Uterus (tissue), 4 donors: ENCODE data around the gene NR1D2. TPM values are rescaled to one million over a fixed set of nuclear protein-coding genes. Genes with fewer than 3 reads are reported as not detected.

Experiments used
- DNase-seq, 2 donors: peaks; one replicate each; pipeline ENCODE4 v3.0.0-alpha.2; 2019 to 2020
- H3K27ac ChIP-seq, 2 donors: fragments of 200-600 bp; sonication (generic); 1 replicate in 1 of 2; 2 replicates in 1 of 2; pipeline ENCODE4 v1.5.1; 2016 to 2018
- H3K27me3 ChIP-seq, 2 donors: fragments of 200-600 bp; sonication (generic); one replicate each; pipeline ENCODE4 v1.5.1; 2018 to 2019; ENCODE audit warnings: control low read depth in 1 of 2
- H3K36me3 ChIP-seq, 2 donors: fragments of 200-600 bp; sonication (generic); one replicate each; pipeline ENCODE4 v1.5.1; 2019; ENCODE audit warnings: control low read depth in 1 of 2
- H3K4me1 ChIP-seq, 2 donors: fragments of 200-600 bp; sonication (generic); one replicate each; pipeline ENCODE4 v1.5.1; 2018 to 2019; ENCODE audit warnings: control low read depth in 1 of 2
- H3K4me3 ChIP-seq, 2 donors: fragments of 200-600 bp; sonication (generic); 1 replicate in 1 of 2; 2 replicates in 1 of 2; pipeline ENCODE4 v1.5.1; 2018 to 2019; ENCODE audit warnings: mild to moderate bottlenecking in 1 of 2
- H3K9me3 ChIP-seq, 2 donors: fragments of 200-600 bp; sonication (generic); one replicate each; pipeline ENCODE4 v1.5.1; 2019; ENCODE audit warnings: control low read depth in 1 of 2
- CTCF ChIP-seq, 4 experiments: fragments of 200-600 bp in 2 of 4; fragments of 450-650 bp in 2 of 4; sonication (generic) in 2 of 4; IDR thresholded peaks; one replicate each; pipeline ENCODE4 v1.5.1; 2016 to 2019; ENCODE audit warnings: antibody characterized with exemption in 4 of 4, mild to moderate bottlenecking in 2 of 4, moderate library complexity in 1 of 4
- POLR2A ChIP-seq, 2 donors: fragments of 450-650 bp; IDR thresholded peaks; one replicate each; pipeline ENCODE4 v1.6.1; 2016; ENCODE audit warnings: antibody characterized with exemption in 2 of 2, mild to moderate bottlenecking in 1 of 2, moderate library complexity in 1 of 2
- intact Hi-C: fragments of 100-400 bp; cut with DNase I; formaldehyde crosslinking; loops from one replicate; pipeline ENCODE4 v1.15.1; 2023; ENCODE audit warnings: low total_unique reads
- total RNA-seq, 4 donors: library from RNA; depleted of rRNA in 3 of 4; stranded (reverse); fragments of >200 nt in 3 of 4; gene quantifications; one replicate each; pipeline versions ENCODE4 v1.1.0 to v1.2.4, GENCODE V29; 2014 to 2023
- donor health status: DM: yes; HTN: yes; CAD: no.

Gene NR1D2
- total RNA-seq, 4 donors from 2014 or later = 36.8 to 95.7 (median 60.2) TPM

GRCh38 chr3:23942546-23942945 is 2.5 kb upstream of the NR1D2 start:
- H3K27ac ChIP-seq = no peak overlapping the region
- no peaks in the 10 kb centered on the region for H3K9me3 ChIP-seq
- intact Hi-C loops = no loop called here
- H3K4me3 ChIP-seq = no peak overlapping the region
- no peak for TF ChIP-seq CTCF (IDR thresholded peaks at IDR 0.05)
- no peak for TF ChIP-seq POLR2A (IDR thresholded peaks at IDR 0.05)
- no peaks in the 10 kb centered on the region for H3K36me3 ChIP-seq
- no peaks in the 10 kb centered on the region for H3K27me3 ChIP-seq
- DNase-seq = no peak
- H3K4me1 ChIP-seq = no peaks in the 10 kb centered on the region

GRCh38 chr3:23944007-23944783 is 891 bp upstream of the NR1D2 start:
- no peak for DNase-seq
- Histone ChIP-seq H3K36me3 (no peaks in the 10 kb centered on the region), H3K27me3 (no peaks in the 10 kb centered on the region), H3K4me1 (peaks cover 0 to 6% of the 10 kb centered on the region in 2 donors), H3K9me3 (no peaks in the 10 kb centered on the region), H3K4me3 (peak overlapping the region; percentile 67 to 98), H3K27ac (peak overlapping the region; percentile 99)
- TF ChIP-seq CTCF (IDR thresholded peaks at IDR 0.05) (no peak), POLR2A (IDR thresholded peaks at IDR 0.05) (no peak)
- intact Hi-C loops = no loop called here

- H3K4me1 ChIP-seq = peaks cover 0 to 15% of the 10 kb centered on the region in 2 donors
- intact Hi-C loops = no loop called here
- H3K27me3 ChIP-seq = no peaks in the 10 kb centered on the region
Measured at GRCh38 chr3:23945663-23945912, 502 bp downstream of the NR1D2 start.

GRCh38 chr3:23945913-23946687 is 1.0 kb downstream of the NR1D2 start:
- intact Hi-C loops = no loop called here
- Histone ChIP-seq H3K27ac (peak overlapping the region; percentile 99), H3K27me3 (no peaks in the 10 kb centered on the region), H3K4me3 (peak overlapping the region; percentile 67 to 89), H3K4me1 (peaks cover under 1 to 15% of the 10 kb centered on the region in 2 donors), H3K36me3 (no peaks in the 10 kb centered on the region), H3K9me3 (no peaks in the 10 kb centered on the region)
- peak; percentile 50 to 78 for TF ChIP-seq POLR2A (IDR thresholded peaks at IDR 0.05)
- peak in 1 of 4 experiments; percentile 12 for TF ChIP-seq CTCF (IDR thresholded peaks at IDR 0.05)
- DNase-seq = peak; percentile 97 to 99

More at GRCh38 chr3:23945663-23945912, 502 bp downstream of the NR1D2 start:
- no peak for DNase-seq
- no peak for TF ChIP-seq POLR2A (IDR thresholded peaks at IDR 0.05)
- H3K4me3 ChIP-seq = peak overlapping the region; percentile 67 to 98
- peak overlapping the region; percentile 99 for H3K27ac ChIP-seq
- H3K9me3 ChIP-seq = no peaks in the 10 kb centered on the region
- no peaks in the 10 kb centered on the region for H3K36me3 ChIP-seq

GRCh38 chr3:23948761-23949160 is 3.7 kb downstream of the NR1D2 start:
- Histone ChIP-seq H3K9me3 (no peaks in the 10 kb centered on the region), H3K27ac (peak overlapping the region; percentile 33 to 57), H3K36me3 (no peaks in the 10 kb centered on the region), H3K27me3 (no peaks in the 10 kb centered on the region), H3K4me3 (no peak overlapping the region), H3K4me1 (peaks cover 4 to 15% of the 10 kb centered on the region in 2 donors)
- no peak for DNase-seq
- TF ChIP-seq POLR2A (IDR thresholded peaks at IDR 0.05) (no peak), CTCF (IDR thresholded peaks at IDR 0.05) (no peak)
- intact Hi-C loops = no loop called here
